Measurements from ENCODE around the gene ZBTB16.

ZBTB16 gene

GRCh38 chr11:114102993-114103896 lies 43.7 kb downstream of the ZBTB16 start:
- no peak for DNase-seq (ENCODE audit: extremely low spot score)
- no peak for TF ChIP-seq FOXM1 (IDR thresholded peaks at IDR 0.05; ENCODE audit: borderline replicate concordance)
- no peak for TF ChIP-seq ZNF384 (IDR thresholded peaks at IDR 0.05)
- TF ChIP-seq CTBP1 (IDR thresholded peaks at IDR 0.05; ENCODE audit: borderline replicate concordance), result no peak
- no peak for TF ChIP-seq TARDBP (IDR thresholded peaks at IDR 0.05)
- no peak for TF ChIP-seq LEF1 (IDR thresholded peaks at IDR 0.05; ENCODE audit: borderline replicate concordance)
- TF ChIP-seq FOXK2 (IDR thresholded peaks at IDR 0.05), result no peak
- no peak for TF ChIP-seq BHLHE40 (IDR thresholded peaks at IDR 0.05; ENCODE audit: borderline replicate concordance)
- no peak for TF ChIP-seq SP1 (IDR thresholded peaks at IDR 0.05)
- no peak for TF ChIP-seq ELF4 (IDR thresholded peaks at IDR 0.05)
- no peak for TF ChIP-seq FOXA1 (IDR thresholded peaks at IDR 0.05)
- TF ChIP-seq PKNOX1 (IDR thresholded peaks at IDR 0.05), result no peak
- TF ChIP-seq HDGF (IDR thresholded peaks at IDR 0.05; ENCODE audit: borderline replicate concordance), result no peak
- TF ChIP-seq SUZ12 (IDR thresholded peaks at IDR 0.05), result no peak
- no peak for TF ChIP-seq NFRKB (IDR thresholded peaks at IDR 0.05)
- TF ChIP-seq L3MBTL2 (conservative IDR thresholded peaks at IDR 0.05), result no peak
- TF ChIP-seq ARNT (IDR thresholded peaks at IDR 0.05), result no peak
- ChIA-PET POLR2A (no interaction called here), CTCF (no interaction called here)

- ChIA-PET POLR2A (no interaction called here), CTCF (interaction anchor here (0.7 kb wide), 1 partner anchor 14 kb away, joined by 5 read pairs; no protein-coding TSS in a partner anchor)
- no peak for DNase-seq (ENCODE audit: extremely low spot score)
- TF ChIP-seq NFRKB (IDR thresholded peaks at IDR 0.05) (no peak), SUZ12 (IDR thresholded peaks at IDR 0.05) (no peak), ARNT (IDR thresholded peaks at IDR 0.05) (no peak), LEF1 (IDR thresholded peaks at IDR 0.05; ENCODE audit: borderline replicate concordance) (no peak), CTBP1 (IDR thresholded peaks at IDR 0.05; ENCODE audit: borderline replicate concordance) (no peak)
These were observed 46.1 kb downstream of the ZBTB16 start for GRCh38 chr11:114105611-114106010.

GRCh38 chr11:114106047-114106446 lies 46.5 kb downstream of the ZBTB16 start:
- CTCF ChIA-PET, result interaction anchor here (0.7 kb wide), 1 partner anchor 13 kb away, joined by 5 read pairs; no protein-coding TSS in a partner anchor
- TF ChIP-seq SP1 (IDR thresholded peaks at IDR 0.05) (no peak), FOXA1 (IDR thresholded peaks at IDR 0.05) (no peak), BHLHE40 (IDR thresholded peaks at IDR 0.05; ENCODE audit: borderline replicate concordance) (no peak), LEF1 (IDR thresholded peaks at IDR 0.05; ENCODE audit: borderline replicate concordance) (no peak), NFRKB (IDR thresholded peaks at IDR 0.05) (no peak), HDGF (IDR thresholded peaks at IDR 0.05; ENCODE audit: borderline replicate concordance) (no peak)
- DNase-seq (ENCODE audit: extremely low spot score), result no peak
- POLR2A ChIA-PET, result no interaction called here

GRCh38 chr11:114106986-114107385 lies 47.5 kb downstream of the ZBTB16 start:
- ChIA-PET POLR2A (no interaction called here), CTCF (no interaction called here)

GRCh38 chr11:114108501-114109205 lies 49.1 kb downstream of the ZBTB16 start:
- CTCF ChIA-PET, result interaction anchor here (0.5 kb wide), 1 partner anchor 143 kb away, joined by 4 read pairs; no protein-coding TSS in a partner anchor
- TF ChIP-seq SP1 (IDR thresholded peaks at IDR 0.05) (no peak), L3MBTL2 (conservative IDR thresholded peaks at IDR 0.05) (no peak), FOXM1 (IDR thresholded peaks at IDR 0.05; ENCODE audit: borderline replicate concordance) (no peak), HDGF (IDR thresholded peaks at IDR 0.05; ENCODE audit: borderline replicate concordance) (no peak), FOXA1 (IDR thresholded peaks at IDR 0.05) (no peak), NFRKB (IDR thresholded peaks at IDR 0.05) (no peak), ELF4 (IDR thresholded peaks at IDR 0.05) (no peak), FOXK2 (IDR thresholded peaks at IDR 0.05) (no peak), SUZ12 (IDR thresholded peaks at IDR 0.05) (no peak), ZNF384 (IDR thresholded peaks at IDR 0.05) (no peak), LEF1 (IDR thresholded peaks at IDR 0.05; ENCODE audit: borderline replicate concordance) (no peak), BHLHE40 (IDR thresholded peaks at IDR 0.05; ENCODE audit: borderline replicate concordance) (no peak), CTBP1 (IDR thresholded peaks at IDR 0.05; ENCODE audit: borderline replicate concordance) (no peak), TARDBP (IDR thresholded peaks at IDR 0.05) (no peak)

More at GRCh38 chr11:114106986-114107385, 47.5 kb downstream of the ZBTB16 start:
- no peak for DNase-seq (ENCODE audit: extremely low spot score)
- TF ChIP-seq TARDBP (IDR thresholded peaks at IDR 0.05), result no peak
- TF ChIP-seq FOXM1 (IDR thresholded peaks at IDR 0.05; ENCODE audit: borderline replicate concordance), result no peak
- TF ChIP-seq ELF4 (IDR thresholded peaks at IDR 0.05), result no peak
- TF ChIP-seq CTBP1 (IDR thresholded peaks at IDR 0.05; ENCODE audit: borderline replicate concordance), result no peak
- no peak for TF ChIP-seq BHLHE40 (IDR thresholded peaks at IDR 0.05; ENCODE audit: borderline replicate concordance)
- TF ChIP-seq FOXK2 (IDR thresholded peaks at IDR 0.05), result no peak
- TF ChIP-seq L3MBTL2 (conservative IDR thresholded peaks at IDR 0.05), result no peak
- no peak for TF ChIP-seq PKNOX1 (IDR thresholded peaks at IDR 0.05)
- TF ChIP-seq ARNT (IDR thresholded peaks at IDR 0.05), result no peak
- no peak for TF ChIP-seq HDGF (IDR thresholded peaks at IDR 0.05; ENCODE audit: borderline replicate concordance)
- no peak for TF ChIP-seq SP1 (IDR thresholded peaks at IDR 0.05)
- TF ChIP-seq FOXA1 (IDR thresholded peaks at IDR 0.05), result no peak
- TF ChIP-seq ZNF384 (IDR thresholded peaks at IDR 0.05), result no peak

More at GRCh38 chr11:114108501-114109205, 49.1 kb downstream of the ZBTB16 start:
- DNase-seq (ENCODE audit: extremely low spot score), result no peak
- POLR2A ChIA-PET, result no interaction called here

Measured in HEK293T (cell line).